ENCODE measurements around the gene CSMD2.
A peak's percentile ranks its signal among the peaks of the same experiment; 100 is the strongest.

GRCh38 chr1:33624991-33625870 is 539.8 kb downstream of the CSMD2 start:
- TF ChIP-seq CTCF (IDR thresholded peaks at IDR 0.05; ENCODE audit: borderline replicate concordance, extremely low read depth, low read length, poor library complexity, severe bottlenecking) = peak; percentile 70
- TF ChIP-seq EZH2 (IDR thresholded peaks at IDR 0.05; ENCODE audit: borderline replicate concordance, low read depth, low read length, severe bottlenecking) = no peak
